HG02970 (cell line): ENCODE measurements around the gene ZNF573.
A peak's percentile ranks its signal among the peaks of the same experiment; 100 is the strongest.
"Not testable (repeated sequence)": the region's sequence is repeated elsewhere in the genome, so short reads cannot be mapped to it uniquely, and the experiment has no call there.

Experiments used
- ATAC-seq: cut with Tn5 transposase; IDR thresholded peaks from one replicate; pipeline ENCODE4 v1.9.1; 2021; ENCODE audit warnings: mild to moderate bottlenecking, moderate library complexity, moderate number of reproducible peaks; ENCODE audit not compliant: unreplicated experiment, low FRiP score

The ZNF573 gene

DNA sequence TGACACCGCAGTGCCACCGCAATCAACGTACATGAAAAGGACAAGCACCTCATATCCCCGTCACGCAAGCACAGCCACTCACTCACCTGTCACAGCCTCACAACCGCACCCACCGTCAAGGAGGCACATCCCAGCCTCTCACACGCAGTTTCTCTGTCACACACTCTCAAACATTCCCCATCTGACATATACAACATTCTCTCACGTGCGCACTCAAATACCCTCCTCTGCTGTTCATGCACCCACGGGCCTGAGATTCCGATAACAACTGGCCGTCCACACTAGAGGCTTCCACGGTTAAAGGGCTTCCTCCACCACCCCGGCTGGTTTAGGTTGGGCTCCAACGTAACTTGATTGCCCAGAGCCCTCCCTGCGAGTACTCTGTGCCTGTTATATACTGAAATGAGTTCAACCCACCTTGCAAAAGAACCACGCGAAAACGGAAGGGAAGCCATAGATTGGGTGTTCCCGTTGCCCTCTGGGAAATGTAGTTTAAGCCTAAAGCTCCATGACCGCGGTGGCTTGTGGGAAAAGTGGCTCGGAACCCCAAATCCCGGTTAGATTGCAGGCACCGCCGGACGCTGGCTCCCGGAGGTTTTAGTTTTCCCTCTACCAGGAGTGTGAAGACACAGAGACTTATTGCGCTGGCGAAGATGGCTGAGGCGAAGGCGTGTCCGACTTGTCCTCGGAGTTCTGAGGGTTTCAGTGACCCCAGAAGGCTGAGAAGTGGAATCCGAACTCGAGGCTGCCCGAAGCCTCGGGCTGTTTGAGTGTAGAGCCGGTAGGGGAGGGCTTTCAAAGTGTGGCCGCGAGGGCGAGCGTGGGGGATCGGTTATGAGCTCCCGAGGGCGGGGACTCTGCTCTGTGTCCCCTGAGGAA is at the start of gene ZNF573:
ZNF573 (minus strand) TSS at position 460 of the 879 bp plus-strand sequence. CDS start 5,857 bp downstream, outside the sequence.
- peak; percentile 82 for ATAC-seq

GRCh38 chr19:37817180-37817981 is 38.0 kb upstream of the ZNF573 start:
- no peak for ATAC-seq

GRCh38 chr19:37815611-37816010 is 36.2 kb upstream of the ZNF573 start:
- ATAC-seq = not testable (repeated sequence)

GRCh38 chr19:37813340-37813739 is 34.0 kb upstream of the ZNF573 start:
- no peak for ATAC-seq

- ATAC-seq = no peak
Measured at GRCh38 chr19:37809366-37809765, 30.0 kb upstream of the ZNF573 start.

- ATAC-seq = no peak
Measured at GRCh38 chr19:37803249-37803840, 24.0 kb upstream of the ZNF573 start.

- no peak for ATAC-seq
Measured at GRCh38 chr19:37790244-37790925, 11.0 kb upstream of the ZNF573 start.

- peak; percentile 4 for ATAC-seq
Measured at GRCh38 chr19:37778613-37779126, 716 bp downstream of the ZNF573 start.

- no peak for ATAC-seq
Measured at GRCh38 chr19:37770985-37771384, 8.4 kb downstream of the ZNF573 start.

DNA sequence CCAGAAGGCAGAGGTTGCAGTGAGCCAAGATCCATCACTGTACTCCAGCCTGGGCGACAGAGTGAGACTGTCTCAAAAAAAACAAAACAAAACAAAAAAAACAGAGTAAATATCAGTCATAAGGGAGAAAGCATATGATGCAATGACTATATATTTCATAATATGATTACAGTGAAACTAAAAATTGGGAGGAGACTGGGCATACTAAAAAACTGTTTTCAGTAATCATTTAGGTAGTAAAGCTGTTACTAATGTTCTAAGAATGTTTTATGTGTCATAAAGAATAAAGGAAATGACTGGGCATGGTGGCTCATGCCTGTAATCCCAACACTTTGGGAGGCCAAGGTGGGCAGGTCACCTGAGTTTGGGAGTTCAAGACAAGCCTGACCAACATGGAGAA is 15.9 kb downstream of the ZNF573 start:
- no peak for ATAC-seq

- ATAC-seq = not testable (repeated sequence)
Measured at GRCh38 chr19:37757683-37758082, 21.7 kb downstream of the ZNF573 start.

DNA sequence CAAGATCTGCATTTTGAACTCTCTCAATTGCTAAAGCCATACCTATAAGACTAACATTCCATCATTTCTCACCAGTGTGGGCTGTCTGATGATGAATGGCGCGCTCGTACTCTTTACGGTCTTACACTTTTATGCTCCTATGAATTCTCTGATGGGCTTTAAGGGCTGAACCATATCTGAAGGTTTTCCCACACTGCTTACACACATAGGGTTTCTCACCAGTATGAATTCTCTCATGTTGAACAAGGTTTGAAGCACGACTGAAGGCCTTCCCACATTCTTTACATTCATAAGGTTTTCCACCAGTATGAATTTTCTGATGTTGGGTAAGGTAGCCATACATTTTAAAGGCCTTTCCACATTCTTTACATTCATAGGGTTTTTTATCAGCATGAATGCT is 41.0 kb downstream of the ZNF573 start:
- ATAC-seq = no peak

DNA sequence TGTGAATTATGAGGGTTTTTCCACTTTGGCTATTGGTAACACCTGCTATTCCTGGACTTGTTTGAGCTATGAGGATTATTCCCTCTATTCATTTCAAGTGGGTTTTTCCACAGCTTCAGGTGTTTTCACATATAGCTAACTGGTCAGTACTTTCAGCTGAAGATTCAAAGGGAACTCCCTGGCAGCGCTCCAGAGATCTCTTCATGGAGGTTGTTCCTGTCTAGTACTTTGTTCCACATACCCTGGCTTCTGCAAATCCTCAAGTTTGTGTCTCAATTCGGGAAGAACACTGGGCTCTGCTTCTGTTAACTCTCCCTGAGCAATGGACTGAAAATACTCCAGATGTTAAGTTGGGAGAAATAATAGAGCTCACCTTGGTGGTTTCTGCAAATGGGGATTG is 54.2 kb downstream of the ZNF573 start:
- no peak for ATAC-seq

DNA sequence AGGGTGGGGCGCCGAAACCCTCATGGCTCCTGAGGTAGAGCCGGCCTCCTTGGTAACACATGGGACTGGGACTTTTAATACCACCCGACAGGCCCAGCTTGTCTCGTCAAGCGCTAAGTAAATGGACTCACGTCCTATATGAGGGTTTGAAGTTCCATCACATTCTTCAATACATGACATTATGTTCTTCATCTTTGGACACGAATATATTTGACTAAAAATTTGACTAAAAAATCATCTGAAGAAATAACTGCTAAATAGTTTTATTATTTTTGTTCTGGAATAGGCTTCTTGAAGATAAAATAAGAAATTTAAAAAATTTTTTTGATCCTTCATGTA is 59.5 kb downstream of the ZNF573 start:
- no peak for ATAC-seq

DNA sequence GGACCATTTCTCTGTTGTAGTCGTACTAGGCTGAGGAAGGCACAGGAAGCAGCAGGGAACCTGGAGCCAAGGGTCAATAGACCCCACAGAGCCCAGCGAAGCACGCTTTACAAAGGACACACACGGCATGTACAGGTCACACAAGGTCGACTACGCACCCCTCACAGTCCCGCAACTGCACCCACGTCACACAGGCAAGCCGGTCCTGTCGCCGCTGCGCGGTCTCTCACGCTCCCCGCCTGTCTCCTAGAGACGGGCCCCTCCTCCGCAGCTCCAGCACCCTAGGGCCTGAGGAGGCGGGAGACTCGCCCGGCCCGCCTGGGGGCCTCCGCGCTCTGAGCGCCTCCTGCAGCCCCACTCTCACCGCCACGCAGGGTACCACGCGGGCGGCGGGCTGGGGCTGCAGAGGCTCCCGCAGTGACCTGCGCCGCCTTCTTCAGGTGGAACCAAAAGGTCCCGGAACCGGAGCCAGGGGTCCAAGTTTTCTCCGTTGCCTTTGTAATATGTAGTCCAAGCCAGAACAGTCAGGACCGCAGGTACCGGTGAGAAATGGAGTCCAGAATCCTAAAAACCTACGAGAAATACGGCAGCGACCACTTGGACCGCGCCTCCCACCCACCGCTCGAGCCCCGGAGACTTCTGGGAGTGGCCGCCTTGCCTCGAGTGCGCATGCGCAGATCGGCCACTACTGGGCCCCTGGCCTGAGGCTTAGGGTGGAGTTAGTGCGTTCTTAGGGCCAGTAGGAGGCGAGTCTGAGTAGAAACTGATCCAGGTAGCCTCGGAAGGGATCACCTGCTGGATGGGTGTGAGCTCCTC is 60.1 kb downstream of the ZNF573 start, which contains the start of gene ZNF607:
ZNF607 (minus strand) TSS at position 651 of the 816 bp plus-strand sequence. CDS start 8,143 bp downstream, outside the sequence.
- peak; percentile 94 for ATAC-seq

- no peak for ATAC-seq
Measured at GRCh38 chr19:37718304-37718703, 61.1 kb downstream of the ZNF573 start.

GRCh38 chr19:37716140-37716539 is 63.2 kb downstream of the ZNF573 start:
- ATAC-seq = no peak

- ATAC-seq = no peak
Measured at GRCh38 chr19:37706052-37706605, 73.3 kb downstream of the ZNF573 start.

GRCh38 chr19:37699057-37699456 is 80.3 kb downstream of the ZNF573 start:
- ATAC-seq = no peak
